H9 (cell line): ENCODE results near the gene TMPRSS9. TPM values are rescaled to one million over a fixed set of nuclear protein-coding genes. Genes with fewer than 3 reads are reported as not detected.

Experiments
- DNase-seq: peaks from one replicate; pipeline ENCODE4 v3.0.0-alpha.2; 2017
- H2AFZ ChIP-seq: one replicate; pipeline ENCODE4 v1.6.1; 2013; ENCODE audit warnings: mild to moderate bottlenecking, low read length, control low read depth, moderate library complexity
- H2AK5ac ChIP-seq: 2 replicates; pipeline ENCODE4 v1.6.1; 2013; ENCODE audit warnings: low read length, control low read depth, mixed read lengths; ENCODE audit not compliant: insufficient read length
- H2BK120ac ChIP-seq: one replicate; pipeline ENCODE4 v1.6.1; 2013; ENCODE audit warnings: low read depth, mild to moderate bottlenecking, low read length, control low read depth, inconsistent platforms; ENCODE audit not compliant: poor library complexity, severe bottlenecking
- H2BK12ac ChIP-seq: 2 replicates; pipeline ENCODE4 v1.6.1; 2013; ENCODE audit warnings: low read length, control low read depth, mixed read lengths, low read depth; ENCODE audit not compliant: insufficient read length
- H2BK15ac ChIP-seq: 2 replicates; pipeline ENCODE4 v1.6.1; 2013; ENCODE audit warnings: low read depth, low read length, control low read depth
- H2BK20ac ChIP-seq: one replicate; pipeline ENCODE4 v1.6.1; 2013; ENCODE audit warnings: low read depth, mild to moderate bottlenecking, low read length, control low read depth, inconsistent platforms; ENCODE audit not compliant: poor library complexity, severe bottlenecking
- H2BK5ac ChIP-seq: 2 replicates; pipeline ENCODE4 v1.6.1; 2013; ENCODE audit warnings: low read length, control low read depth, mixed read lengths; ENCODE audit not compliant: insufficient read length
- H3K14ac ChIP-seq: 2 replicates; pipeline ENCODE4 v1.6.1; 2013; ENCODE audit warnings: low read length, control low read depth; ENCODE audit not compliant: insufficient read depth
- H3K18ac ChIP-seq: 2 replicates; pipeline ENCODE4 v1.6.1; 2013; ENCODE audit warnings: low read depth, mild to moderate bottlenecking, mixed read lengths, low read length, control low read depth; ENCODE audit not compliant: insufficient read length
- H3K23ac ChIP-seq: 2 replicates; pipeline ENCODE4 v1.6.1; 2013; ENCODE audit warnings: low read length, control low read depth, mixed read lengths, low read depth; ENCODE audit not compliant: insufficient read length
- H3K23me2 ChIP-seq: 2 replicates; pipeline ENCODE4 v1.6.1; 2013; ENCODE audit warnings: low read depth, mild to moderate bottlenecking, mixed read lengths, low read length, control low read depth; ENCODE audit not compliant: insufficient read length, poor library complexity, severe bottlenecking
- H3K27ac ChIP-seq: 2 replicates; pipeline ENCODE4 v1.5.1; 2013; ENCODE audit warnings: low read length, control low read depth, mixed read lengths, low read depth; ENCODE audit not compliant: insufficient read length
- H3K27me3 ChIP-seq: 2 replicates; pipeline ENCODE4 v1.6.1; 2013; ENCODE audit warnings: low read length, control low read depth, inconsistent platforms; ENCODE audit not compliant: insufficient read depth
- H3K4ac ChIP-seq: 2 replicates; pipeline ENCODE4 v1.6.1; 2013; ENCODE audit warnings: low read depth, mild to moderate bottlenecking, control low read depth, inconsistent platforms, low read length, moderate library complexity
- H3K4me1 ChIP-seq: 2 replicates; pipeline ENCODE4 v1.6.1; 2013; ENCODE audit warnings: low read length, control low read depth, inconsistent platforms; ENCODE audit not compliant: insufficient read depth
- H3K4me2 ChIP-seq: 2 replicates; pipeline ENCODE4 v1.6.1; 2013; ENCODE audit warnings: low read length, control low read depth, mixed read lengths; ENCODE audit not compliant: insufficient read length, insufficient read depth
- H3K56ac ChIP-seq: 2 replicates; pipeline ENCODE4 v1.6.1; 2013; ENCODE audit warnings: low read depth, mild to moderate bottlenecking, mixed read lengths, low read length, control low read depth; ENCODE audit not compliant: insufficient read length
- H3K79me1 ChIP-seq: 2 replicates; pipeline ENCODE4 v1.6.1; 2013; ENCODE audit warnings: low read depth, mild to moderate bottlenecking, moderate library complexity, low read length, control low read depth, inconsistent platforms; ENCODE audit not compliant: insufficient read depth, poor library complexity, severe bottlenecking
- H3K79me2 ChIP-seq: 2 replicates; pipeline ENCODE4 v1.6.1; 2013; ENCODE audit warnings: low read length, control low read depth, inconsistent platforms; ENCODE audit not compliant: insufficient read depth
- H3K9ac ChIP-seq: 2 replicates; pipeline ENCODE4 v1.6.1; 2013; ENCODE audit warnings: low read length, control low read depth, mixed read lengths; ENCODE audit not compliant: insufficient read length; ENCODE audit errors: extremely low read depth
- H3K9me3 ChIP-seq: one replicate; pipeline ENCODE4 v1.6.1; 2013; ENCODE audit warnings: low read depth, low read length, inconsistent platforms; ENCODE audit not compliant: control insufficient read depth
- H3T11ph ChIP-seq: one replicate; pipeline ENCODE4 v1.6.1; 2013; ENCODE audit warnings: mild to moderate bottlenecking, low read length, control low read depth, inconsistent platforms
- H4K20me1 ChIP-seq: one replicate; pipeline ENCODE4 v1.6.1; 2013; ENCODE audit not compliant: control insufficient read depth, insufficient read length, insufficient read depth
- H4K5ac ChIP-seq: 2 replicates; pipeline ENCODE4 v1.6.1; 2013; ENCODE audit warnings: low read depth, mild to moderate bottlenecking, mixed read lengths, low read length, control low read depth; ENCODE audit not compliant: insufficient read length
- H4K8ac ChIP-seq: replicated peaks from 2 replicates; pipeline ENCODE4 v1.6.1; 2013; ENCODE audit warnings: low read length, control low read depth, mixed read lengths, low read depth; ENCODE audit not compliant: insufficient read length
- H4K91ac ChIP-seq: 2 replicates; pipeline ENCODE4 v1.6.1; 2013; ENCODE audit warnings: low read depth, mild to moderate bottlenecking, moderate library complexity, mixed read lengths, low read length, control low read depth; ENCODE audit not compliant: insufficient read length
- H3K27ac Mint-ChIP-seq, 3 experiments: 2 replicates in 2 of 3; 3 replicates in 1 of 3; pipeline ENCODE4 v1.8.0; 2020 to 2021; ENCODE audit warnings: mixed read lengths in 3 of 3, mild to moderate bottlenecking in 1 of 3, moderate library complexity in 1 of 3
- H3K27me3 Mint-ChIP-seq: 2 replicates; pipeline ENCODE4 v1.8.0; 2021; ENCODE audit warnings: low read depth, mild to moderate bottlenecking, moderate library complexity, mixed read lengths
- H3K36me3 Mint-ChIP-seq, 3 experiments: 2 replicates in 2 of 3; 3 replicates in 1 of 3; pipeline ENCODE4 v1.8.0; 2020 to 2021; ENCODE audit warnings: low read depth in 3 of 3, mixed read lengths in 3 of 3; ENCODE audit not compliant: insufficient read depth in 1 of 3
- H3K4me1 Mint-ChIP-seq, 2 experiments: 2 replicates each; pipeline ENCODE4 v1.8.0; 2020; ENCODE audit warnings: mixed read lengths in 2 of 2
- H3K4me3 Mint-ChIP-seq, 2 experiments: 2 replicates in 1 of 2; 3 replicates in 1 of 2; pipeline ENCODE4 v1.8.0; 2020 to 2021; ENCODE audit warnings: mild to moderate bottlenecking in 2 of 2, mixed read lengths in 2 of 2, moderate library complexity in 1 of 2
- H3K9me3 Mint-ChIP-seq, 2 experiments: 2 replicates in 1 of 2; 3 replicates in 1 of 2; pipeline ENCODE4 v1.8.0; 2020; ENCODE audit warnings: mild to moderate bottlenecking in 2 of 2, mixed read lengths in 2 of 2, moderate library complexity in 1 of 2
- WGBS: extraction: QIAGEN DNeasy Blood & Tissue Kit; methylation state at CpG from one replicate; pipeline ENCODE4 v1.1.7; 2013; ENCODE audit warnings: missing lambda C conversion rate, low lambda C conversion rate, mixed read lengths; ENCODE audit not compliant: insufficient read length; ENCODE audit errors: extremely low coverage; 5-methylcytosine and 5-hydroxymethylcytosine counted together
- total RNA-seq: library from RNA; stranded (reverse); gene quantifications from 2 replicates; pipeline ENCODE4 v1.2.1, GENCODE V29; 2021
- TF ChIP-seq, protein P1 (sequence below): fragments of 200-600 bp; sonication (generic); conservative IDR thresholded peaks from 3 replicates; pipeline ENCODE4 v1.8.0; 2021; ENCODE audit warnings: antibody characterized with exemption, mild to moderate bottlenecking

The TMPRSS9 gene
- total RNA-seq, 1 experiment from 2014 or later: 0.24 TPM

GRCh38 chr19:2374808-2375207, 14.7 kb downstream of the TMPRSS9 start:
- H2AK5ac ChIP-seq: no peak overlapping the region
- no peak overlapping the region for H3T11ph ChIP-seq
- H3K23ac ChIP-seq: no peak overlapping the region
- H4K5ac ChIP-seq: no peak overlapping the region
- no peak overlapping the region for H2BK12ac ChIP-seq
- H2BK5ac ChIP-seq: no peak overlapping the region
- Mint-ChIP-seq H3K27ac (peak overlapping the region in 1 of 3 experiments; percentile 16; a peak in 2 of 7 replicates), H3K4me1 (peaks cover 4% of the 10 kb centered on the region in 2 experiments; a peak in 1 of 4 replicates), H3K27me3 (peaks cover 29% of the 10 kb centered on the region), H3K36me3 (peaks cover 0 to 9% (median 4%) of the 10 kb centered on the region in 3 experiments; a peak in 3 of 7 replicates), H3K9me3 (peaks cover 15 to 21% of the 10 kb centered on the region in 2 experiments), H3K4me3 (no peak overlapping the region)
- no CpG with 5 or more reads among the region's 13 CpGs for WGBS
- no peak overlapping the region for H2AFZ ChIP-seq
- H3K23me2 ChIP-seq: no peaks in the 10 kb centered on the region
- H3K56ac ChIP-seq: no peak overlapping the region
- H4K20me1 ChIP-seq: no peaks in the 10 kb centered on the region
- H3K4me1 ChIP-seq: no peaks in the 10 kb centered on the region
- H3K79me1 ChIP-seq: no peaks in the 10 kb centered on the region
- no peak for DNase-seq
- no peak overlapping the region for H3K9ac ChIP-seq
- no peak overlapping the region for H3K18ac ChIP-seq
- TF ChIP-seq, protein P1, sequence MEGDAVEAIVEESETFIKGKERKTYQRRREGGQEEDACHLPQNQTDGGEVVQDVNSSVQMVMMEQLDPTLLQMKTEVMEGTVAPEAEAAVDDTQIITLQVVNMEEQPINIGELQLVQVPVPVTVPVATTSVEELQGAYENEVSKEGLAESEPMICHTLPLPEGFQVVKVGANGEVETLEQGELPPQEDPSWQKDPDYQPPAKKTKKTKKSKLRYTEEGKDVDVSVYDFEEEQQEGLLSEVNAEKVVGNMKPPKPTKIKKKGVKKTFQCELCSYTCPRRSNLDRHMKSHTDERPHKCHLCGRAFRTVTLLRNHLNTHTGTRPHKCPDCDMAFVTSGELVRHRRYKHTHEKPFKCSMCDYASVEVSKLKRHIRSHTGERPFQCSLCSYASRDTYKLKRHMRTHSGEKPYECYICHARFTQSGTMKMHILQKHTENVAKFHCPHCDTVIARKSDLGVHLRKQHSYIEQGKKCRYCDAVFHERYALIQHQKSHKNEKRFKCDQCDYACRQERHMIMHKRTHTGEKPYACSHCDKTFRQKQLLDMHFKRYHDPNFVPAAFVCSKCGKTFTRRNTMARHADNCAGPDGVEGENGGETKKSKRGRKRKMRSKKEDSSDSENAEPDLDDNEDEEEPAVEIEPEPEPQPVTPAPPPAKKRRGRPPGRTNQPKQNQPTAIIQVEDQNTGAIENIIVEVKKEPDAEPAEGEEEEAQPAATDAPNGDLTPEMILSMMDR: no peak
- H3K9me3 ChIP-seq: no peaks in the 10 kb centered on the region
- H2BK120ac ChIP-seq: no peak overlapping the region
- H3K27me3 ChIP-seq: no peaks in the 10 kb centered on the region
- H3K79me2 ChIP-seq: no peaks in the 10 kb centered on the region
- H3K14ac ChIP-seq: no peak overlapping the region; the same call in 1 of the 2 replicates
- no peak overlapping the region for H4K8ac ChIP-seq
- H3K4me2 ChIP-seq: no peak overlapping the region
- H3K4ac ChIP-seq: no peak overlapping the region
- H2BK20ac ChIP-seq: no peak overlapping the region
- no peak overlapping the region for H4K91ac ChIP-seq
- no peak overlapping the region for H2BK15ac ChIP-seq
- no peak overlapping the region for H3K27ac ChIP-seq
